ENCODE results near the gene TNKS2.
"Not testable (repeated sequence)": the region's sequence is repeated elsewhere in the genome, so short reads cannot be mapped to it uniquely, and the experiment has no call there.

TNKS2 gene

GRCh38 chr10:91797874-91798648, at the start of gene TNKS2:
Gene TNKS2 (plus strand): TSS chr10:91798426. CDS start chr10:91798691, 265 bp downstream.
- peak; percentile 87 for DNase-seq (ENCODE audit: low read depth in 1 of 2, low spot score in 1 of 2)

- DNase-seq (ENCODE audit: low read depth in 1 of 2, low spot score in 1 of 2): not testable (repeated sequence)
Measured at GRCh38 chr10:91749592-91749991, 48.6 kb upstream of the TNKS2 start.

- DNase-seq (ENCODE audit: low read depth in 1 of 2, low spot score in 1 of 2): no peak
Measured at GRCh38 chr10:91756286-91756685, 41.9 kb upstream of the TNKS2 start.

GRCh38 chr10:91758303-91759146, 39.7 kb upstream of the TNKS2 start:
- no peak for DNase-seq (ENCODE audit: low read depth in 1 of 2, low spot score in 1 of 2)

GRCh38 chr10:91759581-91759986, 38.6 kb upstream of the TNKS2 start:
- no peak for DNase-seq (ENCODE audit: low read depth in 1 of 2, low spot score in 1 of 2)

GRCh38 chr10:91761721-91762120, 36.5 kb upstream of the TNKS2 start:
- DNase-seq (ENCODE audit: low read depth in 1 of 2, low spot score in 1 of 2): no peak

GRCh38 chr10:91762878-91763277, 35.3 kb upstream of the TNKS2 start:
- DNase-seq (ENCODE audit: low read depth in 1 of 2, low spot score in 1 of 2): no peak

GRCh38 chr10:91766676-91767075, 31.6 kb upstream of the TNKS2 start:
- no peak for DNase-seq (ENCODE audit: low read depth in 1 of 2, low spot score in 1 of 2)

- no peak for DNase-seq (ENCODE audit: low read depth in 1 of 2, low spot score in 1 of 2)
Measured at GRCh38 chr10:91768123-91768522, 30.1 kb upstream of the TNKS2 start.

GRCh38 chr10:91771907-91772306, 26.3 kb upstream of the TNKS2 start:
- no peak for DNase-seq (ENCODE audit: low read depth in 1 of 2, low spot score in 1 of 2)

- DNase-seq (ENCODE audit: low read depth in 1 of 2, low spot score in 1 of 2): no peak
Measured at GRCh38 chr10:91772461-91772860, 25.8 kb upstream of the TNKS2 start.

GRCh38 chr10:91772869-91773268, 25.4 kb upstream of the TNKS2 start:
- no peak for DNase-seq (ENCODE audit: low read depth in 1 of 2, low spot score in 1 of 2)

- no peak for DNase-seq (ENCODE audit: low read depth in 1 of 2, low spot score in 1 of 2)
Measured at GRCh38 chr10:91774571-91774970, 23.7 kb upstream of the TNKS2 start.

- DNase-seq (ENCODE audit: low read depth in 1 of 2, low spot score in 1 of 2): no peak
Measured at GRCh38 chr10:91775731-91776130, 22.5 kb upstream of the TNKS2 start.

GRCh38 chr10:91776266-91776665, 22.0 kb upstream of the TNKS2 start:
- DNase-seq (ENCODE audit: low read depth in 1 of 2, low spot score in 1 of 2): no peak

- no peak for DNase-seq (ENCODE audit: low read depth in 1 of 2, low spot score in 1 of 2)
Measured at GRCh38 chr10:91778485-91778884, 19.7 kb upstream of the TNKS2 start.

GRCh38 chr10:91779011-91779605, 19.1 kb upstream of the TNKS2 start:
- DNase-seq (ENCODE audit: low read depth in 1 of 2, low spot score in 1 of 2): no peak

GRCh38 chr10:91782539-91782938, 15.7 kb upstream of the TNKS2 start:
- DNase-seq (ENCODE audit: low read depth in 1 of 2, low spot score in 1 of 2): no peak

- no peak for DNase-seq (ENCODE audit: low read depth in 1 of 2, low spot score in 1 of 2)
Measured at GRCh38 chr10:91785830-91786229, 12.4 kb upstream of the TNKS2 start.

- DNase-seq (ENCODE audit: low read depth in 1 of 2, low spot score in 1 of 2): no peak
Measured at GRCh38 chr10:91787258-91787657, 11.0 kb upstream of the TNKS2 start.

- DNase-seq (ENCODE audit: low read depth in 1 of 2, low spot score in 1 of 2): no peak
Measured at GRCh38 chr10:91787810-91788209, 10.4 kb upstream of the TNKS2 start.

GRCh38 chr10:91788527-91788926, 9.7 kb upstream of the TNKS2 start:
- DNase-seq (ENCODE audit: low read depth in 1 of 2, low spot score in 1 of 2): no peak
